Lung (tissue), 12 donors: ENCODE results near the gene RDX. TPM values are rescaled to one million over a fixed set of nuclear protein-coding genes. Genes with fewer than 3 reads are reported as not detected.
A peak's percentile ranks its signal among the peaks of the same experiment; 100 is the strongest.

Experiments used
- ATAC-seq: fragments of 200-7000 bp; cut with Tn5 transposase; one replicate; pipeline ENCODE4 v1.9.1; 2020; ENCODE audit warnings: moderate number of reproducible peaks; ENCODE audit not compliant: insufficient read depth, low FRiP score
- DNase-seq, 3 donors: peaks; one replicate each; pipeline ENCODE4 v3.0.0-alpha.2; 2013 to 2017
- H3K27ac ChIP-seq, 2 donors: one replicate each; pipeline ENCODE4 v1.5.1; 2013; ENCODE audit warnings: mild to moderate bottlenecking in 2 of 2, moderate library complexity in 2 of 2, control low read depth in 1 of 2, inconsistent platforms in 1 of 2, low read depth in 1 of 2, low read length in 1 of 2
- H3K27me3 ChIP-seq, 3 donors: one replicate each; pipeline ENCODE4 v1.5.1; 2013; ENCODE audit warnings: low read length in 2 of 3; ENCODE audit not compliant: control insufficient read depth in 3 of 3, insufficient read depth in 3 of 3
- H3K36me3 ChIP-seq, 4 donors: one replicate each; pipeline ENCODE4 v1.5.1; 2013; ENCODE audit warnings: low read length in 4 of 4, mild to moderate bottlenecking in 1 of 4, moderate library complexity in 1 of 4; ENCODE audit not compliant: control insufficient read depth in 4 of 4, insufficient read depth in 4 of 4
- H3K4me1 ChIP-seq, 5 donors: one replicate each; pipeline ENCODE4 v1.5.1; 2013; ENCODE audit warnings: low read length in 5 of 5, mild to moderate bottlenecking in 2 of 5, moderate library complexity in 1 of 5; ENCODE audit not compliant: control insufficient read depth in 5 of 5, insufficient read depth in 5 of 5
- H3K4me3 ChIP-seq: one replicate; pipeline ENCODE4 v1.5.1; 2013; ENCODE audit warnings: mild to moderate bottlenecking, control low read depth, moderate library complexity
- H3K9ac ChIP-seq, 2 donors: one replicate each; pipeline ENCODE4 v1.5.1; 2013; ENCODE audit warnings: low read length in 2 of 2, control low read depth in 1 of 2; ENCODE audit not compliant: insufficient read depth in 1 of 2
- H3K9me3 ChIP-seq, 4 donors: one replicate each; pipeline ENCODE4 v1.5.1; 2013; ENCODE audit warnings: low read length in 3 of 4, mild to moderate bottlenecking in 1 of 4, moderate library complexity in 1 of 4; ENCODE audit not compliant: control insufficient read depth in 4 of 4, insufficient read depth in 3 of 4
- CTCF ChIP-seq: IDR thresholded peaks from 2 replicates; pipeline ENCODE4 v1.5.1; 2012; ENCODE audit warnings: mild to moderate bottlenecking; ENCODE audit errors: control extremely low read depth, extremely low read depth
- WGBS, 2 donors: extraction: QIAGEN DNeasy Blood & Tissue Kit; methylation state at CpG; one replicate each; pipeline ENCODE4 v1.1.7; 2013; 5-methylcytosine and 5-hydroxymethylcytosine counted together
- polyA plus RNA-seq, 2 donors: library from polyadenylated mRNA; stranded (reverse); fragments of 200-250 nt; gene quantifications; one replicate each; pipeline ENCODE4 v1.2.1, GENCODE V29; 2013
- total RNA-seq, 2 donors: library from RNA; depleted of rRNA in 1 of 2; stranded (reverse); fragments of >200 nt in 1 of 2; gene quantifications; one replicate each; pipeline ENCODE4 v1.2.1, GENCODE V29; 2014 to 2021
- donor health status: control.
- donor health status: control.
- donor health status: Bipolar disorder and iron deficiency.
- donor health status: healthy.
- donor health status: DM: yes; HTN: yes; CAD: no.

Gene RDX
- total and polyA plus RNA-seq, 4 donors: 21.8 to 144 (median 59.2) TPM

GRCh38 chr11:110242746-110243145 lies 53.7 kb downstream of the RDX start:
- peaks cover 3 to 25% (median 11%) of the 10 kb centered on the region in 4 donors for H3K36me3 ChIP-seq

GRCh38 chr11:110242188-110242587 lies 54.2 kb downstream of the RDX start:
- Histone ChIP-seq H3K4me1 (no peaks in the 10 kb centered on the region), H3K36me3 (peaks cover 6 to 28% (median 11%) of the 10 kb centered on the region in 4 donors), H3K27me3 (no peaks in the 10 kb centered on the region), H3K9me3 (no peaks in the 10 kb centered on the region), H3K4me3 (no peak overlapping the region), H3K27ac (no peak overlapping the region), H3K9ac (no peak overlapping the region)
- TF ChIP-seq CTCF: no peak
- no peak for ATAC-seq
- DNase-seq: no peak
- 94% methylated on average over 7 of the region's 7 CpGs for WGBS, 2 donors

More at GRCh38 chr11:110242746-110243145, 53.7 kb downstream of the RDX start:
- no peak overlapping the region for H3K4me3 ChIP-seq
- no peaks in the 10 kb centered on the region for H3K27me3 ChIP-seq
- H3K9ac ChIP-seq: no peak overlapping the region
- ATAC-seq: no peak
- no peak overlapping the region for H3K27ac ChIP-seq
- no peak for TF ChIP-seq CTCF
- no peaks in the 10 kb centered on the region for H3K4me1 ChIP-seq
- no peaks in the 10 kb centered on the region for H3K9me3 ChIP-seq
- DNase-seq: peak in 1 of 3 donors; percentile 4

GRCh38 chr11:110235966-110236365 lies 60.4 kb downstream of the RDX start:
- WGBS, 2 donors: 65 to 76% methylated on average over 1 of the region's 1 CpG
- H3K36me3 ChIP-seq: peaks cover 7 to 42% (median 19%) of the 10 kb centered on the region in 4 donors

More at GRCh38 chr11:110235966-110236365, 60.4 kb downstream of the RDX start:
- Histone ChIP-seq H3K4me1 (peaks cover 0 to 5% (median 0%) of the 10 kb centered on the region in 5 donors), H3K4me3 (no peak overlapping the region), H3K9me3 (no peaks in the 10 kb centered on the region), H3K27me3 (no peaks in the 10 kb centered on the region), H3K9ac (no peak overlapping the region), H3K27ac (no peak overlapping the region)
- no peak for TF ChIP-seq CTCF
- ATAC-seq (no peak), DNase-seq (peak in 1 of 3 donors; percentile 22)
